Esophagus squamous epithelium (tissue), 5 donors: Measurements from ENCODE around the gene CYBC1. TPM values are rescaled to one million over a fixed set of nuclear protein-coding genes. Genes with fewer than 3 reads are reported as not detected.

ENCODE experiments used
- DNase-seq: peaks from one replicate; lab custom pipeline; 2025; lab: John Stamatoyannopoulos, UW
- H3K27ac ChIP-seq, 4 donors: fragments of 200-600 bp; sonication (generic); one replicate each; pipeline ENCODE4 v1.5.1; 2016 to 2019; ENCODE audit warnings: mild to moderate bottlenecking in 1 of 4
- H3K27me3 ChIP-seq, 4 donors: fragments of 200-600 bp; sonication (generic); 1 replicate in 3 of 4; 2 replicates in 1 of 4; pipeline versions ENCODE4 v1.5.1 to v1.6.0; 2017 to 2021; ENCODE audit warnings: antibody characterized with exemption in 1 of 4
- H3K36me3 ChIP-seq, 3 donors: fragments of 200-600 bp; sonication (generic); one replicate each; pipeline ENCODE4 v1.5.1; 2016 to 2019
- H3K4me1 ChIP-seq, 3 donors: fragments of 200-600 bp; sonication (generic); one replicate each; pipeline ENCODE4 v1.5.1; 2017 to 2019
- H3K4me3 ChIP-seq, 4 donors: fragments of 200-600 bp; sonication (generic); 1 replicate in 3 of 4; 2 replicates in 1 of 4; pipeline ENCODE4 v1.5.1; 2016 to 2019; ENCODE audit warnings: mild to moderate bottlenecking in 2 of 4, moderate library complexity in 1 of 4
- H3K9me3 ChIP-seq, 3 donors: fragments of 200-600 bp; sonication (generic); one replicate each; pipeline ENCODE4 v1.5.1; 2016 to 2019
- CTCF ChIP-seq, 6 experiments: fragments of 450-650 bp in 4 of 6; fragments of 200-600 bp in 2 of 6; sonication (generic) in 2 of 6; IDR thresholded peaks; one replicate each; pipeline ENCODE4 v1.5.1; 2016 to 2019; ENCODE audit warnings: antibody characterized with exemption in 6 of 6, mild to moderate bottlenecking in 4 of 6, moderate library complexity in 4 of 6
- POLR2A ChIP-seq, 4 donors: fragments of 450-650 bp; IDR thresholded peaks; one replicate each; pipeline ENCODE4 v1.6.1; 2017; ENCODE audit warnings: antibody characterized with exemption in 4 of 4, mild to moderate bottlenecking in 4 of 4, moderate library complexity in 3 of 4
- WGBS, 2 donors: methylation state at CpG; one replicate each; pipeline ENCODE4 v1.1.5; 2018; 5-methylcytosine and 5-hydroxymethylcytosine counted together
- intact Hi-C: fragments of 100-400 bp; cut with DNase I; formaldehyde crosslinking; loops from one replicate; pipeline ENCODE4 v1.15.0; 2022
- total RNA-seq, 4 donors: library from RNA; depleted of rRNA; stranded (reverse); fragments of >200 nt; gene quantifications; one replicate each; pipeline ENCODE4 v1.1.0, GENCODE V29; 2016
- donor health status: DM: yes; HTN: yes; CAD: no.

The CYBC1 gene
- total RNA-seq, 4 donors from 2014 or later: 31.7 to 74.3 (median 51.1) TPM

DNA sequence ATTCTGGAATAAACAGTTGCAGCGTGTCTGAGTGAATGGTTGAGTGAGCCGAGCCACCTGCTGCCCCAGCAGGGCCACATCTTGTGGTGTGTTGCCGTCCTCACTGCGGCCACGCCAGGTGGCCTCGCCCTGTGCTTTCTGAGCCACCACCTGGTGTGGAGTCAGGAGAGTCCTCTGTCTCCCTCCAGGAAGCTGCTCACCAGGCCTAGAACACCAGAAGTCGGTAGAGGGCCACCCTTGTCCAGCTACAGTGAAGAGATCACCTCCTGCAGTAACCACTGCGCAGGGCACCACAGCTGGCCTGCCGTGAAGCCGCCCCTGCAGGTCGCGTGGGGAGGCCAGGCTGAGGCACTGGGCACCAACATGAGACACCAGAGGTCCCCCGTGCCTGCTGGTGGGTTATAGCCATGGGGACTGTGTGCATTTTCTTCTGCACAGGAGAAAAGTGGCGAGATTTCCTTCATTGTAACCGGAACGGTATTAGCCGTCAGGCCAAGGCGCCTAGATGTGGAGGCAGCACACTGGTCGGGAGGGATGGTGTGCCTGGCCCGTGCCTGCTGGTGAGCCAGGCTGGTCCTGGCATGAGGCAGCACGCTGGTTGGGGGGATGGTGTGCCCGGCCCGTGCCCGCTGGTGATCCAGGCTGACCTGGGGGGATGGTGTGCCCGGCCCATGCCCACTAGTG is 40.1 kb upstream of the CYBC1 start:
- 78 to 100% methylated on average over 1 to 22 of the region's 25 CpGs for WGBS, 2 donors

DNA sequence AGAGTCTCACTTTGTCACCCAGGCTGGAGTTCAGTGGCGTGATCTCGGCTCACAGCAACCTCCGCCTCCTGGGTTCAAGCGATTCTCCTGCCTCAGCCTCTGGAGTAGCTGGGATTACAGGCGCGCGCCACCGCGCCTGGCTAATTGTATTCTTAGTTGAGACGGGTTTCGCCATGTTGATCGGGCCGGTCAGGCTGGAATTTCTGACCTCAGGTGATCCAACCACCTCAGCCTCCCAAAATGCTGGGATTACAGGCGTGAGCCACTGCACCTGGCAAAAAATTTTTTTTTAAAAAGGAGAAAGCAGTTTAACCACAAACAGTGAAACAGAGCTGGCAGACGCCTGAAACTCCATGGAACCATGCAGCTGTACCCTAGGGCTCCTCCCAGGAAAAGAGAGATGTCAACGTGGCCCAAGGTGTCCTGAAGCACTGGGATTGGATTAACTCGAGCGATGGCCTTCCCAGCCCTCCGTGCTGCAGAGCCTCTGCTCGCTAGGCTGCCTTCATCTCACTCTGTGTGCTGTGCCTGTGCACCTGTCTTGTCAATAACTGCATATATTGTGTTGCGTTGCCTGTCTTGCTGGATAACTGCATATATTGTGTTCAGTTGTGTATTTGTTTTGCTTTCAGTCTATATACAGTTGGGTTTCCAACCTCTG is 39.4 kb upstream of the CYBC1 start:
- no peak overlapping the region for H3K4me3 ChIP-seq
- 65 to 84% methylated on average over 17 to 20 of the region's 21 CpGs for WGBS, 2 donors
- intact Hi-C loops: loop anchor here (5.0 kb wide), 1 partner anchor 62 kb away; no protein-coding TSS in a partner anchor
- peak overlapping the region in 3 of 4 donors; percentile 34 to 74 (median 43) for H3K27ac ChIP-seq
- H3K36me3 ChIP-seq: peaks cover 7 to 44% (median 31%) of the 10 kb centered on the region in 3 donors
- DNase-seq: no peak
- TF ChIP-seq CTCF (IDR thresholded peaks at IDR 0.05) (no peak), POLR2A (IDR thresholded peaks at IDR 0.05) (no peak)
- H3K9me3 ChIP-seq: no peaks in the 10 kb centered on the region
- no peaks in the 10 kb centered on the region for H3K27me3 ChIP-seq
- peaks cover 31 to 65% (median 33%) of the 10 kb centered on the region in 3 donors for H3K4me1 ChIP-seq

More for the DNA sequence above, 40.1 kb upstream of the CYBC1 start:
- Histone ChIP-seq H3K4me1 (peaks cover 36 to 72% (median 37%) of the 10 kb centered on the region in 3 donors), H3K36me3 (peaks cover under 1 to 37% (median 24%) of the 10 kb centered on the region in 3 donors), H3K4me3 (no peak overlapping the region), H3K9me3 (no peaks in the 10 kb centered on the region), H3K27me3 (no peaks in the 10 kb centered on the region), H3K27ac (peak overlapping the region in 1 of 4 donors; percentile 43)
- DNase-seq: no peak
- intact Hi-C loops: no loop called here
- TF ChIP-seq CTCF (IDR thresholded peaks at IDR 0.05): no peak
- TF ChIP-seq POLR2A (IDR thresholded peaks at IDR 0.05): no peak

GRCh38 chr17:82489117-82489516 is 38.6 kb upstream of the CYBC1 start:
- TF ChIP-seq CTCF (IDR thresholded peaks at IDR 0.05) (no peak), POLR2A (IDR thresholded peaks at IDR 0.05) (no peak)
- WGBS, 2 donors: 63 to 68% methylated on average over 4 to 6 of the region's 8 CpGs
- no peaks in the 10 kb centered on the region for H3K9me3 ChIP-seq
- peaks cover 24 to 57% (median 27%) of the 10 kb centered on the region in 3 donors for H3K4me1 ChIP-seq
- DNase-seq: no peak
- intact Hi-C loops: loop anchor here (5.0 kb wide), 1 partner anchor 63 kb away; no protein-coding TSS in a partner anchor
- peaks cover 13 to 52% (median 40%) of the 10 kb centered on the region in 3 donors for H3K36me3 ChIP-seq
- peak overlapping the region in 3 of 4 donors; percentile 43 to 81 (median 74) for H3K27ac ChIP-seq
- no peak overlapping the region for H3K4me3 ChIP-seq
- no peaks in the 10 kb centered on the region for H3K27me3 ChIP-seq

DNA sequence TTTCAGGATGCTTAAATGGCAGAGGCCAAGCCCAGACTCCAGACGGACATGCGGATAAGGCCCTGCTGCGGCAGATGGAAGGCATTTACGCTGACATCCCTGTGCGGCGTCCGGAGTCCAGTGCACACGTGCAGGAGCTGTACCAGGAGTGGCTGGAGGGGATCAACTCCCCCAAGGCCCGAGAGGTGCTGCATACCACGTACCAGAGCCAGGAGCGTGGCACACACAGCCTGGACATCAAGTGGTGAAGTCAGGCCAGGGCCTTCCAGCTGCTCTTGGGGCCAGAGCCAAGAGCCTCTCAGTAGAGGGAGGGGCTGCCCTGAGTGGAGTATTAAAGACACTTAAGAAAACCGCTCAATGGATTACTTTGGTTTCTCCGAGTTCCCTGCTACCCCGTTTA is 37.4 kb upstream of the CYBC1 start:
- intact Hi-C loops: loop anchor here (5.0 kb wide), 1 partner anchor 64 kb away; no protein-coding TSS in a partner anchor
- WGBS, 2 donors: 86 to 89% methylated on average over 8 to 14 of the region's 14 CpGs
- no peak for TF ChIP-seq CTCF (IDR thresholded peaks at IDR 0.05)
- no peak for TF ChIP-seq POLR2A (IDR thresholded peaks at IDR 0.05)
- peaks cover 19 to 65% (median 45%) of the 10 kb centered on the region in 3 donors for H3K36me3 ChIP-seq
- H3K27me3 ChIP-seq: no peaks in the 10 kb centered on the region
- H3K9me3 ChIP-seq: no peaks in the 10 kb centered on the region
- no peak for DNase-seq
- H3K4me3 ChIP-seq: no peak overlapping the region
- peak overlapping the region in 1 of 4 donors; percentile 28 for H3K27ac ChIP-seq
- H3K4me1 ChIP-seq: peaks cover 18 to 45% (median 18%) of the 10 kb centered on the region in 3 donors
